HL-60/S4 treated with phorbol 12-myristate 13-acetate at 8.2 ng/mL for 4 days and 3 days (cell line): ENCODE measurements around the gene ZNF501.

Experiments
- in situ Hi-C: fragments of 300-500 bp; cut with MboI; formaldehyde crosslinking; loops from 2 replicates; pipeline ENCODE4 v1.15.0; 2022; ENCODE audit warnings: low sequenced_read_pairs

ZNF501 gene

GRCh38 chr3:44729384-44729910, at the start of gene ZNF501:
ZNF501 (plus strand) TSS chr3:44729635; CDS start chr3:44734422, 4,787 bp downstream.
- in situ Hi-C loops, result no loop called here

GRCh38 chr3:44680921-44681455, 48.4 kb upstream of the ZNF501 start:
- in situ Hi-C loops, result no loop called here

GRCh38 chr3:44682182-44682896, 47.1 kb upstream of the ZNF501 start:
- in situ Hi-C loops, result no loop called here

- in situ Hi-C loops, result no loop called here
These were observed 44.2 kb upstream of the ZNF501 start for GRCh38 chr3:44685128-44685800.

- in situ Hi-C loops, result no loop called here
These were observed 41.5 kb upstream of the ZNF501 start for GRCh38 chr3:44687898-44688297.

GRCh38 chr3:44712455-44713075, 16.9 kb upstream of the ZNF501 start, which contains the start of gene ZNF502:
ZNF502 (plus strand) TSS chr3:44712660; CDS start chr3:44720262, 7,602 bp downstream.
- in situ Hi-C loops, result no loop called here

- in situ Hi-C loops, result no loop called here
These were observed 8.0 kb upstream of the ZNF501 start for GRCh38 chr3:44721231-44722102.

GRCh38 chr3:44722103-44722401, 7.4 kb upstream of the ZNF501 start:
- in situ Hi-C loops, result no loop called here

GRCh38 chr3:44734646-44735168, 5.3 kb downstream of the ZNF501 start:
- in situ Hi-C loops, result no loop called here

GRCh38 chr3:44761101-44761423, 31.6 kb downstream of the ZNF501 start:
- in situ Hi-C loops, result no loop called here

GRCh38 chr3:44761424-44762169, 32.2 kb downstream of the ZNF501 start, which contains the start of the genes KIAA1143 and KIF15:
KIAA1143 (minus strand) TSS chr3:44761619; CDS start chr3:44761602, 17 bp downstream.
KIF15 (plus strand) TSS chr3:44761794; CDS start chr3:44761866, 72 bp downstream.
- in situ Hi-C loops, result no loop called here

- in situ Hi-C loops, result no loop called here
These were observed 32.8 kb downstream of the ZNF501 start for GRCh38 chr3:44762170-44762677.

GRCh38 chr3:44762690-44763089, 33.3 kb downstream of the ZNF501 start:
- in situ Hi-C loops, result no loop called here

GRCh38 chr3:44764248-44764647, 34.8 kb downstream of the ZNF501 start:
- in situ Hi-C loops, result no loop called here

- in situ Hi-C loops, result no loop called here
These were observed 42.1 kb downstream of the ZNF501 start for GRCh38 chr3:44771424-44772098.

- in situ Hi-C loops, result no loop called here
These were observed 42.6 kb downstream of the ZNF501 start for GRCh38 chr3:44772099-44772442.

GRCh38 chr3:44782891-44783290, 53.5 kb downstream of the ZNF501 start:
- in situ Hi-C loops, result no loop called here
